ENCODE measurements around the gene POU2AF3. TPM values are rescaled to one million over a fixed set of nuclear protein-coding genes. Genes with fewer than 3 reads are reported as not detected.

POU2AF3 gene
- total RNA-seq, 1 donor from 2014 or later = 2.1 TPM

GRCh38 chr11:111344032-111344431 is 45.7 kb downstream of the POU2AF3 start:
- Histone ChIP-seq H3K27me3 (no peaks in the 10 kb centered on the region), H2AFZ (replicated peaks) (no peak overlapping the region), H3K9ac (no peak overlapping the region), H3K36me3 (no peaks in the 10 kb centered on the region), H3K4me3 (no peak overlapping the region), H3K79me2 (ENCODE audit: low read depth) (no peaks in the 10 kb centered on the region), H3K9me3 (ENCODE audit: low read depth) (peaks cover 10% of the 10 kb centered on the region), H4K20me1 (ENCODE audit: low read depth) (no peaks in the 10 kb centered on the region), H3K27ac (no peak overlapping the region), H3K4me1 (no peaks in the 10 kb centered on the region), H3K4me2 (no peak overlapping the region), H3F3A (ENCODE audit: low read depth) (no peaks in the 10 kb centered on the region)
- TF ChIP-seq EZH2 (IDR thresholded peaks at IDR 0.05) (no peak), CTCF (IDR thresholded peaks at IDR 0.05) (no peak), EZH2phosphoT487 (IDR thresholded peaks at IDR 0.05) (no peak)
- Mint-ChIP-seq H3K36me3 (no peaks in the 10 kb centered on the region), H3K27ac (no peak overlapping the region), H3K4me1 (no peaks in the 10 kb centered on the region), H3K4me3 (no peak overlapping the region), H3K9me3 (peaks cover 7% of the 10 kb centered on the region), H3K27me3 (ENCODE audit: insufficient read depth, low read depth) (peaks cover 2% of the 10 kb centered on the region)
- no peak for DNase-seq (ENCODE audit: low spot score)

GRCh38 chr11:111347002-111347722 is 48.8 kb downstream of the POU2AF3 start:
- Histone ChIP-seq H3K27ac (no peak overlapping the region), H3K36me3 (no peaks in the 10 kb centered on the region), H3K79me2 (ENCODE audit: low read depth) (no peaks in the 10 kb centered on the region), H3K4me3 (no peak overlapping the region), H3K27me3 (no peaks in the 10 kb centered on the region), H3K4me2 (no peak overlapping the region), H3F3A (ENCODE audit: low read depth) (no peaks in the 10 kb centered on the region), H4K20me1 (ENCODE audit: low read depth) (no peaks in the 10 kb centered on the region), H3K9ac (no peak overlapping the region), H3K4me1 (no peaks in the 10 kb centered on the region), H2AFZ (replicated peaks) (no peak overlapping the region), H3K9me3 (ENCODE audit: low read depth) (no peaks in the 10 kb centered on the region)
- H3K27ac Mint-ChIP-seq = no peak overlapping the region
- TF ChIP-seq EZH2 (IDR thresholded peaks at IDR 0.05) = no peak
- no peak for TF ChIP-seq EZH2phosphoT487 (IDR thresholded peaks at IDR 0.05)
- no peak for TF ChIP-seq CTCF (IDR thresholded peaks at IDR 0.05)
- H3K4me3 Mint-ChIP-seq = no peak overlapping the region
- peaks cover 2% of the 10 kb centered on the region for H3K27me3 Mint-ChIP-seq (ENCODE audit: insufficient read depth, low read depth)
- H3K36me3 Mint-ChIP-seq = no peaks in the 10 kb centered on the region
- DNase-seq (ENCODE audit: low spot score) = no peak
- H3K4me1 Mint-ChIP-seq = no peaks in the 10 kb centered on the region
- H3K9me3 Mint-ChIP-seq = no peaks in the 10 kb centered on the region

GRCh38 chr11:111347723-111348115 is 49.4 kb downstream of the POU2AF3 start:
- DNase-seq (ENCODE audit: low spot score) = no peak
- Mint-ChIP-seq H3K27ac (no peak overlapping the region), H3K27me3 (ENCODE audit: insufficient read depth, low read depth) (no peaks in the 10 kb centered on the region), H3K4me1 (no peaks in the 10 kb centered on the region), H3K4me3 (no peak overlapping the region), H3K9me3 (no peaks in the 10 kb centered on the region), H3K36me3 (no peaks in the 10 kb centered on the region)
- no peak overlapping the region for H2AFZ ChIP-seq (replicated peaks)
- no peak overlapping the region for H3K4me3 ChIP-seq
- TF ChIP-seq CTCF (IDR thresholded peaks at IDR 0.05) = no peak
- TF ChIP-seq EZH2phosphoT487 (IDR thresholded peaks at IDR 0.05) = no peak
- TF ChIP-seq EZH2 (IDR thresholded peaks at IDR 0.05) = no peak
- H3K27me3 ChIP-seq = no peaks in the 10 kb centered on the region
- no peaks in the 10 kb centered on the region for H3K9me3 ChIP-seq (ENCODE audit: low read depth)
- H4K20me1 ChIP-seq (ENCODE audit: low read depth) = no peaks in the 10 kb centered on the region
- no peaks in the 10 kb centered on the region for H3F3A ChIP-seq (ENCODE audit: low read depth)
- no peaks in the 10 kb centered on the region for H3K79me2 ChIP-seq (ENCODE audit: low read depth)
- H3K9ac ChIP-seq = no peak overlapping the region
- H3K4me1 ChIP-seq = no peaks in the 10 kb centered on the region
- no peak overlapping the region for H3K27ac ChIP-seq
- H3K36me3 ChIP-seq = no peaks in the 10 kb centered on the region
- H3K4me2 ChIP-seq = no peak overlapping the region

All from neural progenitor cell (in vitro differentiated cells).